HCT116 (cell line): ENCODE measurements around the gene FABP3. TPM values are rescaled to one million over a fixed set of nuclear protein-coding genes. Genes with fewer than 3 reads are reported as not detected.

Experiments
- ATAC-seq: fragments of 200-7000 bp; cut with Tn5 transposase; 2 replicates; pipeline ENCODE4 v1.9.1; 2020; ENCODE audit warnings: mild to moderate bottlenecking, moderate library complexity
- BruUV-seq: library from RNA; stranded (reverse); fragments of 400-500 nt; replicated peaks from 2 replicates; lab custom pipeline; 2021; lab: Mats Ljungman, UMichigan
- CTCF ChIA-PET: fragments of 300-600 bp; sonication (Branson Sonifier 250); formaldehyde crosslinking; loops from one replicate; lab custom pipeline; 2021; ENCODE audit warnings: antibody characterized with exemption; lab: Charles Lee
- POLR2A ChIA-PET: fragments of 300-600, 350-600 bp; sonication (Branson Sonifier 250); formaldehyde crosslinking; loops from one replicate; lab custom pipeline; 2021; ENCODE audit warnings: antibody characterized with exemption; lab: Charles Lee
- RAD21 ChIA-PET, 2 experiments: fragments of 300-600 bp; sonication (Branson Sonifier 250); formaldehyde crosslinking; loops; one replicate each; lab custom pipeline; 2023; ENCODE audit warnings: low total read pairs in 2 of 2; ENCODE audit not compliant: uncharacterized antibody in 2 of 2, unreplicated experiment in 2 of 2, low non-redundant PET in 1 of 2; lab: Charles Lee
- DNase-seq: peaks from one replicate; pipeline ENCODE4 v3.0.0-alpha.2; 2010; ENCODE audit warnings: low read depth, low spot score
- H2AFZ ChIP-seq: fragments of 200-600 bp; shearing (Covaris generic), sonication (generic); 2 replicates; pipeline ENCODE4 v1.6.1; 2017; ENCODE audit warnings: low read depth, mixed run types, mixed read lengths, antibody characterized with exemption, low read length; ENCODE audit not compliant: poor library complexity, severe bottlenecking
- H3K27ac ChIP-seq: 2 replicates; pipeline ENCODE4 v1.5.1; 2012; ENCODE audit warnings: low read depth, low read length
- H3K27me3 ChIP-seq: fragments of 200-600 bp; sonication (generic); 2 replicates; pipeline ENCODE4 v1.6.1; 2016; ENCODE audit warnings: mixed run types, low read length, mixed read lengths; ENCODE audit not compliant: insufficient read depth
- H3K36me3 ChIP-seq, 2 experiments: fragments of 200-500 bp in 1 of 2; fragments of 200-600 bp in 1 of 2; sonication (Bioruptor generic) in 1 of 2; sonication (generic) in 1 of 2; 2 replicates each; pipeline versions ENCODE4 v1.5.1 to v1.6.1; 2014 to 2016; ENCODE audit warnings: low read length in 2 of 2, inconsistent platforms in 1 of 2, mixed read lengths in 1 of 2, mixed run types in 1 of 2; ENCODE audit not compliant: insufficient read depth in 2 of 2, control insufficient read depth in 1 of 2
- H3K4me1 ChIP-seq, 2 experiments: fragments of 200-600 bp in 1 of 2; sonication (generic) in 1 of 2; 2 replicates each; pipeline versions ENCODE4 v1.5.1 to v1.6.1; 2012 to 2017; ENCODE audit warnings: low read length in 2 of 2, inconsistent platforms in 1 of 2, mild to moderate bottlenecking in 1 of 2, mixed read lengths in 1 of 2, mixed run types in 1 of 2, moderate library complexity in 1 of 2; ENCODE audit not compliant: insufficient read depth in 2 of 2, control insufficient read depth in 1 of 2
- H3K4me2 ChIP-seq: fragments of 200-600 bp; sonication (generic); 2 replicates; pipeline ENCODE4 v1.6.1; 2017; ENCODE audit warnings: mixed run types, low read length, mixed read lengths
- H3K4me3 ChIP-seq, 2 experiments: fragments of 200-600 bp in 1 of 2; sonication (generic) in 1 of 2; replicated peaks in 1 of 2; 2 replicates each; pipeline ENCODE4 v1.5.1; 2011 to 2016; ENCODE audit warnings: low read length in 2 of 2, control low read depth in 1 of 2, low read depth in 1 of 2, mild to moderate bottlenecking in 1 of 2, mixed read lengths in 1 of 2, mixed run types in 1 of 2
- H3K79me2 ChIP-seq: fragments of 200-600 bp; sonication (generic); 2 replicates; pipeline ENCODE4 v1.6.1; 2017; ENCODE audit warnings: mild to moderate bottlenecking, mixed run types, low read length, moderate library complexity, mixed read lengths; ENCODE audit not compliant: insufficient read depth
- H3K9ac ChIP-seq: fragments of 200-600 bp; sonication (generic); 2 replicates; pipeline ENCODE4 v1.6.1; 2016; ENCODE audit warnings: low read length, mixed read lengths
- H3K9me2 ChIP-seq: fragments of 200-600 bp; sonication (generic), shearing (Covaris generic); 2 replicates; pipeline ENCODE4 v1.6.1; 2017; ENCODE audit warnings: mixed run types, mild to moderate bottlenecking, moderate library complexity; ENCODE audit not compliant: insufficient read depth
- H3K9me3 ChIP-seq, 2 experiments: fragments of 200-500 bp in 1 of 2; fragments of 200-600 bp in 1 of 2; sonication (Bioruptor generic) in 1 of 2; sonication (generic) in 1 of 2; 2 replicates each; pipeline ENCODE4 v1.6.1; 2014 to 2017; ENCODE audit warnings: low read length in 2 of 2, mixed read lengths in 2 of 2, inconsistent platforms in 1 of 2, low read depth in 1 of 2, mild to moderate bottlenecking in 1 of 2, mixed run types in 1 of 2, moderate library complexity in 1 of 2; ENCODE audit not compliant: control insufficient read depth in 1 of 2, insufficient read depth in 1 of 2
- H4K20me1 ChIP-seq: fragments of 200-600 bp; sonication (generic), shearing (Covaris generic); 2 replicates; pipeline ENCODE4 v1.6.1; 2017; ENCODE audit warnings: mixed run types, mild to moderate bottlenecking, moderate library complexity; ENCODE audit not compliant: insufficient read depth
- CEBPB ChIP-seq: IDR thresholded peaks from 2 replicates; pipeline ENCODE4 v1.6.1; 2012; ENCODE audit warnings: low read depth
- ELF1 ChIP-seq: IDR thresholded peaks from 2 replicates; pipeline ENCODE4 v1.6.1; 2012; ENCODE audit warnings: low read depth, borderline replicate concordance
- EZH2 ChIP-seq: fragments of 200-600 bp; sonication (generic); IDR thresholded peaks from 2 replicates; pipeline ENCODE4 v1.6.1; 2017; ENCODE audit warnings: antibody characterized with exemption, mixed run types
- FOSL1 ChIP-seq: IDR thresholded peaks from 2 replicates; pipeline ENCODE4 v1.6.1; 2012; ENCODE audit warnings: low read depth
- JUND ChIP-seq: IDR thresholded peaks from 2 replicates; pipeline ENCODE4 v1.6.1; 2012
- POLR2AphosphoS5 ChIP-seq: IDR thresholded peaks from 2 replicates; pipeline ENCODE4 v1.6.1; 2011; ENCODE audit warnings: mild to moderate bottlenecking, low read depth, low read length, moderate library complexity
- SRF ChIP-seq: IDR thresholded peaks from 2 replicates; pipeline ENCODE4 v1.6.1; 2012; ENCODE audit warnings: low read depth
- ZNF274 ChIP-seq: fragments of 200-500 bp; sonication (Bioruptor generic); IDR thresholded peaks from 2 replicates; pipeline ENCODE4 v1.6.1; 2014; ENCODE audit warnings: mild to moderate bottlenecking, low read depth, low read length, inconsistent platforms
- intact Hi-C: fragments of 100-400 bp; cut with micrococcal nuclease; formaldehyde crosslinking; loops from 2 replicates; pipeline ENCODE4 v1.10.0; 2022
- total RNA-seq: library from RNA; stranded (reverse); gene quantifications from one replicate; pipeline ENCODE4 v1.2.1, GENCODE V29; 2021; ENCODE audit not compliant: unreplicated experiment
- TF ChIP-seq, protein P1 (sequence below): IDR thresholded peaks from 2 replicates; pipeline ENCODE4 v1.6.1; 2012

Gene FABP3
- total RNA-seq, 1 experiment from 2014 or later, result not detected

DNA sequence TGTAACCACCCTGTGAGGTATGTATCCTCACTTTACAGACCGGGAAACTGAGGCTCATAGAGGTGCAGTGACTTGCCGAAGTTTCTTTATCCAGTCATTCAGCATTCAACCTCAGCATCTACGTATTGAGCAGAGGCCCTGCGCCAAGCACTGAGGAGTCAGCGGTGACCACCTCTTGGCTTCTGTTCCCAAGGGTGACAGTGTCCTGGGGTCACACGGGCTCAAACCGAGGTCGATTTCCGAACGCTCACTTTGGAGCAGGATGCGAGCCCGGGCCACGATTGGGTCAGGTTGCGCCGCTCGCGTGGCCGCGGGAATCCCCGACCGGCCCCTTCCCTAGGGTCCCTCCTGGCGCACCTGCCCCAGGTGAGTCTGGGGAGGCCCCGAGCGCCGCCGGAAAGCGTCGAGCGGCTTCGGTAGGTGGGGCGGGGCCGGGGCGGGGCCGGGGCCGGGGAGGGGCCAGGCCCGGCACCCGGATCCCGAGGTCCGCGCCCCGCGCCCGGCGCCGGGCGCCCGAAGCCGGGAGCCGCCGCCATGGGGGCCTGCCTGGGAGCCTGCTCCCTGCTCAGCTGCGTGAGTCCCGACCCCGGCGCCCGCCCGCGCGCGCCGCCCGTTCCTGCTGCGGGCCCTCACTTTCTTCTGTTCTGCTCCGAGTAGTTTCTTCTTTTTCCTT, 40.0 kb upstream of the FABP3 start, which contains the start of gene SERINC2 (continued):
- no peak for TF ChIP-seq CEBPB
- no peak for TF ChIP-seq SRF
- no peak for TF ChIP-seq EZH2

DNA sequence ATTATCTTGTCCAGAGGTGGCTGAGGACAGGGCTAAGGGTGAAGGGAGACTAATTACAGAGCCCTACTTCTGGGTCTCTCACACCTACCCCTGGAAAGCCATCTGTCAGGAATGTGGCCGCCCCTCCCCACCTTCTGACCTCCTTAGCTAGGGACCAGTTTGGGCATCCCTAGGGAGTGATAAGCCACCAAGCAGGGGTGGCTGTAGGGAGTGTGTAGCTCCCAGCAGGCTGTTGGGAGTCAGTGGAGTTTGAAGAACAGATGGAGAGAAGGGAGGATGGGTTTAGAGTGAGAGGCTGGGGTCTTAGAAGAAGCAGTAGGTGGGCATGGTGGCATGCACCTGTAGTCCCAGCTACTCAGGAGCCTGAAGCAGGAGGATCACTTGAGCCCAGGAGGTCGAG, 39.3 kb upstream of the FABP3 start:
- BruUV-seq, result no TSS peak
- DNase-seq, result no peak
- H3K27me3 ChIP-seq, result no peaks in the 10 kb centered on the region

DNA sequence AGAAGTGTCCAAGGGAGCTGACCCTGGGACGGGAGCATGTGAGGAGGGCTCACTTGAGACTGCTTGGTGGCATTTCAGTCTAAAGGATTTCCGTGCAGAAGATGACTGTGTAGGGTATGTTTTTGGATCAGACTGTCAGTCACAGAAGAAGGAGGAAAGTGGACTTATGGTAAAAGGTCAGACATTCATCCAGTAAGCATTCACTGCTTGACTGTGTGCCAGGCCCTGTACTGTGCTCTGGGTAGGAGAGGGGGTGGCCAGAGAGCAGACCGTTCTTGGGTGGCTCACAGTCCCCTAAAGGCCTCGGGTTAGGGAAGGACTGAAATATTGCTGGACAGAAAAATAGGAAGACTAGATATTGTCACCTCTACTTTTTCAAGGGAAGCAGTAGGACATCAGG, 38.0 kb upstream of the FABP3 start:
- H3K27ac ChIP-seq, result no peak overlapping the region
- DNase-seq (no peak), ATAC-seq (no peak)
- peaks cover 13% of the 10 kb centered on the region; the same call in 1 of the 2 replicates for H3K79me2 ChIP-seq
- TF ChIP-seq, protein P1, sequence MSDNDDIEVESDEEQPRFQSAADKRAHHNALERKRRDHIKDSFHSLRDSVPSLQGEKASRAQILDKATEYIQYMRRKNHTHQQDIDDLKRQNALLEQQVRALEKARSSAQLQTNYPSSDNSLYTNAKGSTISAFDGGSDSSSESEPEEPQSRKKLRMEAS, result no peak
- no peak overlapping the region for H2AFZ ChIP-seq
- intact Hi-C loops, result no loop called here
- H3K4me1 ChIP-seq, result peaks cover 8 to 26% of the 10 kb centered on the region in 2 experiments; a peak in 3 of 4 replicates
- H3K9me3 ChIP-seq, result no peaks in the 10 kb centered on the region
- no peak overlapping the region for H3K4me3 ChIP-seq
- POLR2A ChIA-PET, result no interaction called here
- no peak overlapping the region for H3K9ac ChIP-seq
- H3K9me2 ChIP-seq, result no peaks in the 10 kb centered on the region
- CTCF ChIA-PET, result interaction anchor here (1.3 kb wide), 1 partner anchor 11 kb away, joined by 4 read pairs; no protein-coding TSS in a partner anchor
- H3K27me3 ChIP-seq, result no peaks in the 10 kb centered on the region
- no peaks in the 10 kb centered on the region for H3K36me3 ChIP-seq
- no TSS peak for BruUV-seq
- H4K20me1 ChIP-seq, result no peaks in the 10 kb centered on the region
- H3K4me2 ChIP-seq, result no peak overlapping the region
- RAD21 ChIA-PET, result no interaction called here

More for the DNA sequence above, 39.3 kb upstream of the FABP3 start:
- ChIA-PET POLR2A (interaction anchor here (0.7 kb wide), 1 partner anchor 15 kb away, joined by 3 read pairs; no protein-coding TSS in a partner anchor), RAD21 (no interaction called here), CTCF (interaction anchor here (0.9 to 2.6 kb wide), 3 partner anchors 10 to 18 kb away, joined by 3 to 10 read pairs (median 6); no protein-coding TSS in a partner anchor)
- no peak overlapping the region for H3K9ac ChIP-seq
- H3K27ac ChIP-seq, result no peak overlapping the region
- H3K4me2 ChIP-seq, result peak overlapping the region; percentile 97
- no peak overlapping the region for H2AFZ ChIP-seq
- H3K4me1 ChIP-seq, result peaks cover 8 to 37% of the 10 kb centered on the region in 2 experiments; a peak in 3 of 4 replicates
- no peaks in the 10 kb centered on the region for H3K36me3 ChIP-seq
- no peaks in the 10 kb centered on the region for H3K9me3 ChIP-seq
- TF ChIP-seq ZNF274, result no peak
- TF ChIP-seq ELF1, result no peak
- TF ChIP-seq JUND, result no peak
- TF ChIP-seq FOSL1, result no peak
- TF ChIP-seq POLR2AphosphoS5, result no peak
- no peaks in the 10 kb centered on the region for H4K20me1 ChIP-seq
- ATAC-seq, result no peak
- peak overlapping the region; percentile 38 to 98; a peak in 2 of 4 replicates for H3K4me3 ChIP-seq
- no peaks in the 10 kb centered on the region for H3K9me2 ChIP-seq
- intact Hi-C loops, result no loop called here
- peaks cover 13% of the 10 kb centered on the region; the same call in 1 of the 2 replicates for H3K79me2 ChIP-seq
